Peyer's patch (tissue), 4 donors: ENCODE results near the gene RGS3.

Experiments used
- POLR2A ChIP-seq, 2 donors: fragments of 450-650 bp; IDR thresholded peaks; one replicate each; pipeline ENCODE4 v1.5.1; 2017; ENCODE audit warnings: antibody characterized with exemption in 2 of 2, mild to moderate bottlenecking in 2 of 2, moderate library complexity in 2 of 2
- TF ChIP-seq, protein P1 (sequence below), 6 experiments: fragments of 450-650 bp in 4 of 6; fragments of 200-600 bp in 2 of 6; sonication (generic) in 1 of 6; IDR thresholded peaks; one replicate each; pipeline ENCODE4 v1.5.1; 2017 to 2019; ENCODE audit warnings: antibody characterized with exemption in 6 of 6, mild to moderate bottlenecking in 3 of 6, moderate library complexity in 1 of 6

- TF ChIP-seq, protein P1, sequence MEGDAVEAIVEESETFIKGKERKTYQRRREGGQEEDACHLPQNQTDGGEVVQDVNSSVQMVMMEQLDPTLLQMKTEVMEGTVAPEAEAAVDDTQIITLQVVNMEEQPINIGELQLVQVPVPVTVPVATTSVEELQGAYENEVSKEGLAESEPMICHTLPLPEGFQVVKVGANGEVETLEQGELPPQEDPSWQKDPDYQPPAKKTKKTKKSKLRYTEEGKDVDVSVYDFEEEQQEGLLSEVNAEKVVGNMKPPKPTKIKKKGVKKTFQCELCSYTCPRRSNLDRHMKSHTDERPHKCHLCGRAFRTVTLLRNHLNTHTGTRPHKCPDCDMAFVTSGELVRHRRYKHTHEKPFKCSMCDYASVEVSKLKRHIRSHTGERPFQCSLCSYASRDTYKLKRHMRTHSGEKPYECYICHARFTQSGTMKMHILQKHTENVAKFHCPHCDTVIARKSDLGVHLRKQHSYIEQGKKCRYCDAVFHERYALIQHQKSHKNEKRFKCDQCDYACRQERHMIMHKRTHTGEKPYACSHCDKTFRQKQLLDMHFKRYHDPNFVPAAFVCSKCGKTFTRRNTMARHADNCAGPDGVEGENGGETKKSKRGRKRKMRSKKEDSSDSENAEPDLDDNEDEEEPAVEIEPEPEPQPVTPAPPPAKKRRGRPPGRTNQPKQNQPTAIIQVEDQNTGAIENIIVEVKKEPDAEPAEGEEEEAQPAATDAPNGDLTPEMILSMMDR (IDR thresholded peaks at IDR 0.05): no peak
- no peak for TF ChIP-seq POLR2A (IDR thresholded peaks at IDR 0.05)
Observed at GRCh38 chr9:113580041-113580953, 116.8 kb downstream of the RGS3 start.
